NOMO-1 treated with dmso at 0.1 percent for 144 hours (cell line): Measurements from ENCODE around the gene AKAP13.

Experiments
- DNase-seq: peaks from one replicate; lab custom pipeline; 2025; ENCODE audit not compliant: unreplicated experiment; lab: John Stamatoyannopoulos, UW

AKAP13 gene

GRCh38 chr15:85443593-85444087 lies 63.2 kb downstream of the AKAP13 start:
- DNase-seq: no peak

- no peak for DNase-seq
Observed at GRCh38 chr15:85444122-85444745, 63.8 kb downstream of the AKAP13 start.

GRCh38 chr15:85445361-85445760 lies 65.0 kb downstream of the AKAP13 start:
- no peak for DNase-seq

- no peak for DNase-seq
Observed at GRCh38 chr15:85451099-85451700, 70.8 kb downstream of the AKAP13 start.

DNA sequence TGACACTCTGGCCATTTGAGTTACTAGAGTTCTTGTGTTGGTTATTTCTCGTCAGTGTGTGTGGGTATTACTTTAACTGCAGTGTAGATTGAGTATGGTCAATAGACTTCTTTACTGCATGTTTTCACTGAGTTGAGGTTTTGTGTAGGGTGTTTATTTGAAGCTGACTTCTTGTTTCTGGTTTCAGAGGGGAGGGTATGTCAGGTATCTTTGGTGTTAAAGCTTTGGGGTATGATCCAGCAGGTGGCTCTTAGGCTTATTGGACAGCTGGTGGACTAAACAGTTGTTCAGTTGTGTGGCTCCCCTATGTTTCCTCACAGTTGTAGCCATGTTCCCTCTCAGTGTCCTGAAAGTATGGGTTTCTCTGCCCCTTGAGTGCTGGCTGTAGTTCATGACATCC lies 72.0 kb downstream of the AKAP13 start:
- DNase-seq: no peak

GRCh38 chr15:85453144-85453872 lies 72.9 kb downstream of the AKAP13 start:
- no peak for DNase-seq

GRCh38 chr15:85454403-85454802 lies 74.0 kb downstream of the AKAP13 start:
- no peak for DNase-seq

GRCh38 chr15:85455891-85456290 lies 75.5 kb downstream of the AKAP13 start:
- DNase-seq: no peak

DNA sequence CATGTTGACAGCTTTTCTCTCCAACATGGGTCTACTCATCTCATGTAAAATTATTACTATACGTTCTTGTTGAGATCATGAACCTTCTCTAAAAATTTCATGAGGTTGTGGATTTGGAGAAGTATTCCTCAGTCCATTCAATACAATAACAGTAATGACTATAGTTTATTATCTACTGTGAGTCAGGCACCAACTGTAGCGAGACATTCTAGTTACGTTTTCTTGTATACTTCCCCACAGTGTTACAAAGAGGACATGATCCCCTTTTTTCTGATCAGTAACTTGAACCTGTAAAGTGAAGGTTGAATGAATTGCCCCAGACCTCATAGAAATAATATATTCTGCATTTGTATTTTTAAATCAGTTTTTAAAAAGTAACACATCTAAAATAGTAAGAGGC lies 76.4 kb downstream of the AKAP13 start:
- DNase-seq: no peak

DNA sequence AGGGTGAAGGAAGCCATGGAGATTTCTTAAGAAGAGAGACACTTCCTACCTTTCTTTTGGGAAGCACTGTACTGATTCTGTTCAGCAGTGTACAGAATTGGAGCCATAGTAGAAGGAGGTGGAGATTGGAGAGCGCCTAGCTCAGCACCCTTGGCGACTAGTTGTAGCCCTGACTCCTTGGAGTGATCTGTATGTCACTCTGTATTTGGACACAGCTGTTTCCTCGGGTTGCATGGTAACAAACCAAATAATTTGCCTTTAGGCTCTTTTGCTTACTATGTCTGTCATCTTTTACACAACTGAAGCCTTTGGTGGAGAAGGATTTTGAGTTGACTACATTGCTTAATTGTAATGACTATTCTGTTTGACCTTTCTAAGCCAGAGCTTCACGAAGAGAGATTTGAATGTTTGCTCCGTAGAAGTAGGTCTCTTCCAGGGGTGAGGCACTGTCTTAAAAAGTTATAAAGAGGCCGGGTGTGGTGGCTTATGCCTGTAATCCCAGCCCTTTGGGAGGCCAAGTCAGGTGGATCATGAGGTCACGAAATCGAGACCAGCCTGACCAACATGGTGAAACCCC lies 77.1 kb downstream of the AKAP13 start:
- DNase-seq: no peak

DNA sequence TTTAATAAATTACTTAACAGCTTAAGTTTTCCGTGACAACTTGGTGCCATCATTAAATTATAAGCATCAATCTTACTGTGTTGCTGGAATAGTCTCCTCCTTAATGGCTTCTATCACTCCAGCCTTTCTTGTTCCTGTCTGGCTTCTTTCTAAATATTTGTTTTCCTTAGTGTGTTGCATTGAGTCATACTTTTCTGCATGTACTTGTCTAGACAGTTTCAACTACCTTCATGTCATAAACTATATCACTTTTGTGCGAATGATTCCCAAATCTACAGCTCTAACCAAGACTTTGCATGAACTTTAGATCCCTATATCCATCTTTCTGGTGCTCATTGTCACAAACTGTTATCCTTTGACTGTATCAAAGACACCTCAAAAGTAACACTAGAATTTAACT lies 78.4 kb downstream of the AKAP13 start:
- no peak for DNase-seq

- DNase-seq: no peak
Observed at GRCh38 chr15:85462029-85462428, 81.6 kb downstream of the AKAP13 start.

GRCh38 chr15:85463276-85463892 lies 83.0 kb downstream of the AKAP13 start:
- no peak for DNase-seq

DNA sequence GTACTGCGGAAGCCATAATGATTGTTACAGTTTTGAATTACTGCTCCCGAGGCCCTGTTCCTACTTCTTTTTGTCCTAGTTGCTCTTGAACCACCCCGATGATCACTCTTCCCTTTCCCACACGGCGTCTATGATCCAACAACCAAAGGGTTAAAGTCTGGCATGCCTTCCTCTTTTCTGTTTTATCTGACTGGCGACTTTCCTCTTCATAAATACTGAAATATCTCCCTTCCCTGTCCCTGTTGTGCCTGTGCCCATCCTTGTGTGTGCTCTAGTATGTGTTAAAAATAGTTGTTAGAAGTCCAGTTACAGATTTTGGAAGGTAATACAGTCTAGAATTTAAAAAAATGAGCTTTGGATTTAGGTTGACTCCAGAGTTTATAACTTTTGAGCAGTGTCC lies 83.6 kb downstream of the AKAP13 start:
- DNase-seq: no peak

DNA sequence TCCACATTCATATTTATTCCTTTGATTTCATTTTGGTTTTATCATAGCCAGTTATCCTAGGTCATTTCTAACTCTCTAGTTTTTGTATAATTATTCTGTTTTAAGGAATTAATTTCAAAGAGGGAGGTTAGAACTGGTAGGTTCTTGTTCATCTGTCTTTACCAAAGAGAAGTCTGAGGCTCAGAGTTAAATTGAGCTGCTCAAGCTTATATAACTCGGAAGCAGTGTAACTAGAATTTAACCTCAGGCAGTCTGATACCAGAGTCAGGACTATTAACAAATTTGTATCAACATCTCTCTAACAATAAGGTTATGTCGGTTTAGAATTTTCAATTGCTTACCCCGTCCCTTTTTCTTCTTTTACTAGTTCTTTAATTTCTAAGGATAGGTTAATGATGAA lies 84.1 kb downstream of the AKAP13 start:
- DNase-seq: no peak

- DNase-seq: no peak
Observed at GRCh38 chr15:85470563-85471271, 90.3 kb downstream of the AKAP13 start.

DNA sequence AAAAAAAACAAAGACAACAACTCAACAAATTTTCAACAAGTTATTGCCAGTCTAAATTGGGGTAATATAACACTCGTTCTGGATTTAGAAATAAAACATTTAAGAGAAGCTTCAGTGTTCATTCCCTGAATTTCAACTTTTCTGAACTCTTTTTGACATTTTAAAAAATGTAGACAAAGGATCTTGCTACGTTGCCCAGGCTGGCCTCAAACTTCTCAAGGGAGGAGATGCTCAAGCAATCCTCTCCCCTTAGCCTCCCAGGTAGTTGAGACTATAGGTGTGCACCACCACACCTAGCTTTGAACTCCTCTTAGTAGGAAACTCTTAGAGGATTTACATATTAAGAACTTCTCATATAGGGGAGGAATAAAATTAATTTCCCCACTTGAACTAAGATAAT lies 91.9 kb downstream of the AKAP13 start:
- DNase-seq: no peak

DNA sequence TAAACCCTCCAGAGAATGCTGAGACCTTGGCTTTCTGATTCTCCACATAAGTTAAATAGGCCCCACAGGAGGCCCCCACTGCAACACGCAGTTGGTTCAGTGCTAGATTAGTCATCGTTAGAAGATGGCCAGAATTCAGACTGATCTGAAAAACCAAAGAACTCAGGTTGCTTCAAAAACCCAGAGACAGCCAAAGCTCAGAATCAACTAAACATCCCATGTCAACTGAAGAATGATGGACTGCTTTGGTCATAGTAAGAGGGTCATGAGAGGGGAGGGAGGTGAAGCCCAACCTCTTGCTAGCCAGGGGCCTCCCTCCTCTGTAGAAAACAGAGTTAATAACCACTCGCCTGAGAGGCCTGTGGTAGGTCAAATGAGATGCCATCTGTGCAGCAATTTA lies 93.1 kb downstream of the AKAP13 start:
- no peak for DNase-seq

GRCh38 chr15:85474700-85475316 lies 94.4 kb downstream of the AKAP13 start:
- no peak for DNase-seq

DNA sequence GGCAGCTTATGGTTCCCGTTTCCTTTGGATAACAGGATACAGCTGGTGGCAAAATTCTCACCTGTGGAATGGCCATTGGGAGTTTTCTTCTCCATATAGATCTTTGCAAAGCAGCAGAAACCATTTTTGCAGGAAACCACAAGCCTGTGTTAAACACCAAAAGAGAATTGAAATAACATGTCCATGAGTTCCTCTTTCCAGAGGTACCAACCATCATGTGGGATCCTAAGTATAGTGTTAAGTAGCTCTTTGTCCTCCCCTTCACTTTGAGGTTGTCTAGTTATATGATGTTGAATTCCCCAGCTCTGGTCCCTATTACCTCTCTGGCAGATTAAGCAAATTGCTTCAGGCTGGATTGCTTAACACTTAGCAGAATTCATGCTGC lies 94.9 kb downstream of the AKAP13 start:
- DNase-seq: peak; percentile 39
